H1 (cell line): ENCODE results near the gene EPHA5.

Experiments
- CTCF ChIP-seq, 3 experiments: IDR thresholded peaks; 1 replicate in 2 of 3; 2 replicates in 1 of 3; pipeline versions ENCODE4 v1.5.1 to v1.6.1; 2011; ENCODE audit warnings: low read length in 3 of 3, mild to moderate bottlenecking in 3 of 3, inconsistent platforms in 2 of 3, low read depth in 1 of 3, moderate library complexity in 1 of 3; ENCODE audit not compliant: insufficient read depth in 1 of 3; ENCODE audit errors: control extremely low read depth in 1 of 3
- EZH2 ChIP-seq: fragments of 200-600 bp; sonication (generic); IDR thresholded peaks from 2 replicates; pipeline ENCODE4 v1.7.1; 2012; ENCODE audit warnings: low read depth, mild to moderate bottlenecking, moderate library complexity, low read length, inconsistent platforms; ENCODE audit not compliant: severe bottlenecking
- MAX ChIP-seq: IDR thresholded peaks from 2 replicates; pipeline ENCODE4 v1.6.1; 2012; ENCODE audit warnings: inconsistent platforms
- RFX5 ChIP-seq: IDR thresholded peaks from 2 replicates; pipeline ENCODE4 v1.6.1; 2011; ENCODE audit warnings: low read depth, low read length, improper control_type of control experiment, borderline replicate concordance
- USF2 ChIP-seq: IDR thresholded peaks from 2 replicates; pipeline ENCODE4 v1.6.1; 2011; ENCODE audit warnings: low read length, improper control_type of control experiment

- no peak for TF ChIP-seq MAX
- TF ChIP-seq USF2, result no peak
- TF ChIP-seq EZH2, result no peak
- TF ChIP-seq CTCF (IDR thresholded peaks at IDR 0.05; ENCODE audit: control extremely low read depth in 1 of 3, insufficient read depth in 1 of 3, low read depth in 1 of 3, low read length in 3 of 3), result no peak
- TF ChIP-seq RFX5, result no peak
These were observed 65.8 kb downstream of the EPHA5 start for GRCh38 chr4:65604515-65604914.
